Stimulated activated CD8-positive, alpha-beta memory T cell treated with anti-CD3 and anti-CD28 coated beads, Interleukin-7, amount 100 ng/mL, for 48 hours (primary cell): ENCODE data around the gene CORO2B.

Source experiments
- DNase-seq, 2 donors: peaks; one replicate each; pipeline ENCODE4 v3.0.0-alpha.2; 2020; ENCODE audit warnings: low read depth in 1 of 2; ENCODE audit errors: extremely low read depth in 1 of 2

Gene CORO2B

DNA sequence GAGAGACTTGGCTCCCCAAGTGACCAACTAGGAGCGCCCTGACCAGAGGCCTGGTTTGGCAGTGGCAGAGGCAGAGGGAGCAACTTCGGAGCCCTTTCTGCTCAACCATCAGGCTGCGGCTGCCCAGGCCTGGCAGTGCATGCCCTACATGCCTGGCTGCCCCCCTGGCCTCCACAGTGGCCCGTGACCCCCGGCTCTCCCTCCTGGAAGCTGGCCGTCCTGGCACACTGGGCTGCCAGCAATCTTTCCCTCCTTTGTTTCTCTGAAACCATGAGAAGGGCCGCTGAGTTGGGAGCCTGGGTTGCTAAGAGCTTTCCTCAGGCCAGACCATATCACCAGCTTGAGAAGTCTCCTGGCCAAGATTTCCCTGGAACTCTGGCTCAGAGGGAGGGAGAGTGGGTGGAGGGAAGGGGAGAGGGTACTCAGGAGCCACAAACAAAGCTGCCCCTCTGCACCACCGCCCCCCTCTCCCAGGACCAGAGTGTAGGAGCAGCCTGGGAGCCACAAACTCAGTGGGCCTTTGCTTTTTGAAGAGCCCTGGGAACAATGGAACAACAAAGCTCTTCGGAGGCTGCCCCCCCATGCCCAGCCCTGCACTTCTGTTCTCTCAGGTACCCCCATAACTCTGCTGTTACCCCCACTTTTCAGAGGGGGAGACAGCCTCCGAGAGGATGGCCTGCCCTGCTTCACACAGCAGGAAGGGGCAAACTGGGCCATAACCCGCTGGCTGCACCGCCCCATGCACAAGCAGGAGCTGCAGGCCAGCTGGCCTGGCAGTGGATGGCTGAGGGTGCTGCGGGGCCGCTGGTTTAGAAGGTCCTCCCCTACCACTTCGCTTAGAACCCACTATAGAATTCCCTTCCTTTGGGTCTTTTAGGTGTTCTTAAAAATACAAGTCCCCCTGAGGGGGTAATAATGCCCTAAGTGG, 11.3 kb downstream of the CORO2B start:
- DNase-seq, result no peak

DNA sequence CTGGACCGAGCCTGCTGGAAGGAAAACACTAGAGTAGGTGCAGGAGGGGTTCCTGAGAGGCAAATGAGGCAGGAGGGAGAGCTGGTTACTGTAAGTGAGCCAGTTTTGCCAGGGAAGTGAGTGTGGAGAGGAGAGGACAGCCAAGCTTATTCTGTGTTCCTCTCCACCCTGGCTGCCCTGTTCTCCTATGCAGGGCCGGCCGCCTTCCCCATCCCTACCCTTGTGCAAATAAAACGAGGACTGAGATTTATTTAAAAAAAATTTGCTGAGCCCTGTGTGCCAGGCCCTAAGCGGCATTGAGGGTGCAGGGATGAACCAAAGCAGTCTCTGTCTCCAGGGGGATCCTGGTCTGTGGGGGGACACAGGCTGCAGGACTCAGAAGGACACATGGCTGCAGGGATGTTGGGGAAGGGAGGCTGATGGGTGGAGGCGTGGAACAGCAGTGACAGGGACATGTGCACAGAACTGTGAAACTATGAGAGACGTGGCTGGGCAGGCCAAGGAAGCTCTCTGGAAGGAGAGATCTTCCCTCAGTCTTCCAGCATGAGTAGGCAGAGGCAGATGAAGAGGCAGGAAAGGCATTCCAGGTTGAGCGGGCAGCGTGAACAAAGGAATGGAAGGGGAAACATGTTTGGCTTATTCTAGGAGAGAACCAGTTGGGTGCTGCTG, 12.1 kb downstream of the CORO2B start:
- DNase-seq, result no peak

DNA sequence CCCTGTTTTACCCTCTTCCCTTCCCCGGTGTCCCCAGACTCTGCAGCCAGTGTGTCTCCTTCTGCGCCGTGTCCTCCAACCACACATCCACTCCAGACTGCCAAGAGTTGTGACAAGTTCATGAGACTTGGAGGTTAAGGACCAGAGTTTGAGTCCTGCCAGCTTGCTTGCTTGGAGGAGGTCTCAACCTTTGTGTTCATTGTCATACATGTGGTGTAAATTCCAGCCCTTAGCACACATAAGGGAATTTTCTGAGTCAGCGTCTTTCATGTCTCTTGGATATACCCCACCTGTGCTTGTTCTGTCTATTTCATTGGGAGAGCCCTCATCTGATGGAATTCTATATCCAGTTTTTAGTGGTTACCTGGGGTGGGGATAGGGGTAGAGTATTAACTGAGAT, 13.3 kb downstream of the CORO2B start:
- DNase-seq, result no peak

GRCh38 chr15:68592544-68592943, 13.8 kb downstream of the CORO2B start:
- no peak for DNase-seq

- no peak for DNase-seq
Measured at GRCh38 chr15:68593341-68593740, 14.5 kb downstream of the CORO2B start.

GRCh38 chr15:68593828-68594532, 15.2 kb downstream of the CORO2B start:
- DNase-seq, result no peak

GRCh38 chr15:68594533-68595259, 15.9 kb downstream of the CORO2B start:
- DNase-seq, result no peak

GRCh38 chr15:68595260-68595564, 16.4 kb downstream of the CORO2B start:
- DNase-seq, result no peak

DNA sequence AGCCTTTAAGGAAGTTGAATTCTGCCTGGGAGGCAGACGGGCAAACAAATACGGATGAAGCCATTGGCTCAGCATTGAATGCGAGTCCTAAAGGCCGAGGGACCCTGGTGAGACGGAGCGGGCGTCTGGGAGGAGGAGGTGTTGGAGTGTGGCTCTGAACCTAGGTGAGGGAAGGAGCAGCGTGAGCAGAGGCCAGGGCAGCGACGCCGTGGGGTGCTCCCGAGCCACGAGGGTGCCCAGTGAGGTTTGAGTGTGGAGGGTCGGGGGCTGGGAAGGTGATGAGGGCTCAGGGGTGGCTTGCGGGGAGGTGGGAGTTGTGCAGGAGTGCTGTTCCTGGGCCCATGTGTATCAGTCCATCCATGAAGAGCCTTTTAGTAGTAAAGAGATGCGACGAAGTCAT, 17.0 kb downstream of the CORO2B start:
- DNase-seq, result no peak

DNA sequence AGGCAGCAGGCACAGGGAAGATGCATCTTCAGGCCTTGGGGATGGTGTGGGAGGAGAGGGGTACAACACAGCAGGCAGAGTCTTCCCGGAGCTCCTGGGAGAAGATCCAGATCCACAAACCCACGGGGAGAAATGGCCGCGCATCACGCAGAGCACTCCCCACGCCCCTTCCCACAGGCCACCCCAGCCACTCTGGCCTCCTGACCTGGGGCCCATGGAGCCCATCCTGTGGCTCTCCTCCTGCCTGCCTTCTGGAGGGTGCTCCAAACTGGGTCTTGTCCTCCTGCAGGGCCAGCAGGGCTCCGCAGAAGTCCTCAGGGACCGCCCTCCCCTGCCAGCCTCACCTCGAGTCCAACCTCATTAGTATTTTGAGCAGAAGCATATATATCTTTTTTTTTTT, 17.9 kb downstream of the CORO2B start:
- DNase-seq, result no peak

DNA sequence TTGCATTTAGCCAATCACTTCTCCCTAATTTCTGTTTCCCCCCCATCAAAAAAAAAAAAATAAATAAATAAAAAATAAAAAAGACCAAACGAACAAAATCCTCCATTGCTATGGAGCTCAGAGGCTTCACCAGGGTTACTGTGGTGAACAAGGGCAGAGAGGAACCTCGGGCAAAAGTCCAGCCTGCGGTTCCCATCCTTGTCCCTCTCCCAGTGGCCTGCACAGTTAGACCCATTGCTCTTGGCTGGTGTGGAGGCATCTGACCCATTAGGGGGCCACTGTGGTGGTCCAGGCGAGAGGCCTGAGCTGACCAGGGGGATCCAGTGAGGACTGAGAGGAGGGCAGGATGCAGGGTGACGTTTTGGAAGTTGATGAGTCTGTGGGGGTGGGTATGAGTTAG, 18.8 kb downstream of the CORO2B start:
- DNase-seq, result no peak

DNA sequence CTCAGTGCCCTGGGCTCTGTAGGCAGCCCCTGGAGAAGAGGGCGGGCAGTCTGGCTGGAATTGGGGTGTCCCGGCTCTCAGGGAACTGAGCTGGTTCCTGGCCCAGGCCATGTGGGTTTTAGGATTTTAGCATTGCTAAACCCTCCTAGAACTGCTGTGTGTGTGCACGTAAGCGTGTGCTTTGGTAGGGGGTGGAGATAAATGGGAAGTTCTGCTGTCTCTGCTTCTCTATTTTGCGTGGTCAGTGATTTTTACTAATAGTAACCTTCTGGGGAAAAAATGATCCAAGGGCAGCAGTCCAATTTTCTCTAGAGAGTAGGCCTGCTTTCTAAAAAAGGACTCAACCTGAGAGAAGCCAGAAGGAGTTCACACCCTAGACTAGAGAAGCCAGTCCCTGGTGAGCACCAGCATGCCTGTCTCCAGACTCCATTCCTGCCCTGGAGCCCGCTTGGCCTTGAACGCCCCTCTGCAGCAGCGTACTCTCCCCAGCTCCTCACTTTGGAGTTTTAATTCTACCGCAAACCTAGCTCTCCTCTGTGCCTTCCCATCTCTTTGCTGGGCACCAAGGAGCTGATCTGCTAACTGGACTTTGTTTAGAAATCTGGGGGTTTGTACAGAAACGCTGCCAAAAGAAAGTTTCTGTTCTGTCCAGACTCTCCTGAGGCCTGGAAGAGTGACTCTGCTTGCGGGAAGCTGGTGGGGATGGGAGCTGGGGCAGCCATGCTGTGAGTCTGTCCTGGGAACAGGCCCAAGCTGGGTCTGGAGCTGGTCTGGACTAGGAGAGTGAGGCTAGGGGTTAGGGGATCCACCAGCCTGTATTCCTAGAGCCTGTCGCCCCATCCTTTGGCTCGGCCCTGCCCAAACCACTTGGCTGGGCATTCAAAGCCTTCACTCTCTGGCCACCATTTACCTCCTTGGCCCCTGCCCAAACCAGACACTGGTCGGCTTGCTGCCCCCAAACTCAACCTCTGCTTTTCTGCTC, 19.7 kb downstream of the CORO2B start:
- DNase-seq, result no peak

GRCh38 chr15:68599153-68599545, 20.4 kb downstream of the CORO2B start:
- DNase-seq, result no peak

DNA sequence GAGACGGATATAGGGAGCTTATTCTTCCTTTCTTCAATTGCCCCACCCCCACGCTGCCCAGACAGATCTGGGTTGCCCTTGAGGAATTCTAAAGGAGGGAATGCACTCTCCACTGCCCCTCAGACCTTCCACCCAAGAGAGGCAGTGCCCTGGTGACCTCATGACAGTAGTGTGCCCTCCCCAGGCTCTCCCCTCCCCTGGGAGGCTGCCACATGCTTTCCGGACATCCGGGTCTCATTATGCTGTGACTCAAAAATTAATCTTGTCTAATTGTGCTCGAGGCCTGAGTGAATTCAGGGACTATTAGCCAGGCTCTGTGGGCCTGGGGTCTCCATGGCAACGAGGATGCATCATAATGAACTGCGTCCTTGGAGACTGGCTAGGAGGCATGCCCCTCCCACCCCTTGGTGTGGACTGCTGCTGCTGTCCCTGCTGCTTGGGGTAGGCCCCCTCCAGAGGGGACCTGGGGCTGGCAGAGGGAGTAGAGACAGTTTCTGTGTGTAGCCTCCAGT, 20.8 kb downstream of the CORO2B start:
- no peak for DNase-seq

DNA sequence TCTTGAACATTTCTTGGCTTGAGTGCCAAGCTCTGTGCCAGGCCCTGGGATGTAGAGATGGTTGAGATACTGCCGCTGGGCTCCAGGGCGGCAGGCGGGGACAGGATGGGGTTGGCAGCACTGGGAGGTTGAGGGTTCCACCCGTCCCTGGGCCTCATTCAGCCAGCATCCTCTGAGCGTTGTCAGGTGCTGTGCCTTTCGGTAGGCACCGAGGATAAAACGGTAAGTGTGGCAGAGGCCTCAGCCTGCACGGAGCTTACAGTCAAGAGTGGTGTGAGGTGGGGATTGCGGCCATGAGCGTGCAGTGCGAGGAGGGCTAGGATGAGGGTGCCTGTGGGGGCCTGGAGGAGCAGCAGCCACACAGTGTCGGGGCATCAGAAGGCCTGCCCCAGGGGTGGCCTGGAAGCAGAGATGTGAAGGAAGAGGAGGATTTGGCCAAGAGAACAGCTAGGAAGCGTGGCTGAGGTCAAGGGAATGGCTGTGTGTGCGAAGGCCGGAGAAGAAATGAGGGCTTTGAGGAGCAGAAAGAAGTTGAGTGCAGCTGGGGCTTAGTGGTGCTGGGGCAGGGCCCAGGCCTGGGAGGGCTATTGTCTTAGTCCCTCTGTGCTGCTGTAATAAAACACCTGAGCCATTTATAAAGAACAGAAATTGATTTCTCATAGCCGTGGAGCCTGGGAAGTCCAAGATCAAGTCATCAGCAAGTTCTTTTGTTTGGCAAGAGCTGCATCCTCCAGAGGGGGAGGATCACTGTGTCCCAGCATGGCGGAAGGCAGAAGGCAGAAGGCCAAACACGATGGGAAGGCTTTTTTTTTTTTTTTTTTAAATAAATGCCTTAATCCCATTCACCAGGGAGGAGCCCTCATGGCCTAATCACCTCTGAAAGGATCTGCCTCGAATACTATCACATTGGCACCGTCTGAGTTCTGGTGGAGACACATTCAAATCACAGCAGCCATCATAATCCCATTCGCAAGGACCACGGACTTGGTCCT, 22.7 kb downstream of the CORO2B start:
- no peak for DNase-seq

DNA sequence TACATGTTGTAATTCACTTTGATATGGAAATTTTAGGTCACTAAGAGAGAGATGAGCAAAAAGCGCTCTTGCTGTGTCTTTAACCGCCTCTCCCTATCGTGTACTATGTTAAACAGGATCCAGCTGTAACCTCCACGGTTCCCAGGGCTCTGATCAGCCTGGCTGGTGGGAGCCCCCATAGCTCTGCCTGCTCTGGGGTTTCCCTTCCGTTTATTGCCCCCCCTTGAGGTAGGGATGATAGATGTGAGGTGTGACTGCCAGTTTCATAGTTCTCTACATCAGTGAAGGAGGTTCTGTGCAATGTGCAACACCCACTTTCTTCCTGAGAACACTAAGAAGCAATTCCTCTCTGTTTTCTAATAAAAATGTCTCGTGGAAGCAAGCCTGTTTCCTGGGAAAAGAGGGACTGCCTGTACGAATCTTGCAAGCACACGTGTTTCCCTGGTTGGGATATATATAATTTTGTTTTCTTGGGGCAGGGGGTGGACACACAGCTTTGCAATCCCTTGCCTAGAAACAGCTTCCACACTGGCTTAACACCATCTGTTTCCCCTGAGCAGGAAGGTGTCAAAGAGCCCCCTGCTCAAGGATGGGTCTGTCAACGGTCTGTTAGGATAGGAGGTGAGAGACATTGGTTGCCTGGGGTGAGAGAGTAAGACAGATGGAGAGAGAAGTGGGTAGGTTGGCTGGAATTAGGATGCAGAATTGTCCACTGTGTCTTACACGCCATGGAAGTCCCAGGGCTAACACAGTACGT, 23.8 kb downstream of the CORO2B start:
- DNase-seq, result no peak

DNA sequence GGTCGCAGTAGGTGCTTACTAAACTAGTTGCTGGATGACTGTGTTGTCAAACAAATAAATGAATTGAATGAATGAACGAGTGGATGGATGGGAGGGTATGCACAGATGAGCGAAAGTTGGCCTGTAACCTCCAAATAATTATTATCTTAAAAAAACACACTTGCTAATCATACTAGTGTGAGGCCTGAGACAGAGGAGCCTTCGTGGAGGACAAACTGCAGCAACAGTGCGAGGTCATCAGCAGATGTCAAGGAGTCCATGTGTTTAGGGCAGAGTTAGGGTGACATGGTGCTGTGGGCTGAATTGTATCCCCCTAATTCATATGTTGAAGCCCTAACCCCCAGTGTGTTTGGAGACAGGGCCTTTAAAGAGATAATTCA, 24.4 kb downstream of the CORO2B start:
- no peak for DNase-seq

DNA sequence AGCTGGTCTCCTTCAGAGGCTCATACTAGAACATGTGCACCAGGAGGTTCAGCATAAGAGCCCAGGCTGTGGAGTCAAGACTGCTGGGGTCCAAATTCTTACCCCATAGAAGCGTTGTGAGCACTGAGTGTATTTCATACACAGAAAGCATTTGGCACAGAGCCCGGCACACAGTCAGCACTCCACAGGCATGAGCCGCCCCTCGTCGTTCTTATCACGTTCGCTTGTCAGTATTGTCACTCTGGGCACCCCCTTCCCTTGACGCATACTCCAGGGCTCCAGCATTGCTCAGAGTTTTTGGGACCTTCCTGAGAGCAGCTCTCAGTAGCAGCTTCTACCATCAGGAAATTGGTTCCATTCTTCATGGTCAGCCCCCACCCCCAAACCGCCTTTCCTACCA, 25.2 kb downstream of the CORO2B start:
- no peak for DNase-seq
